ENCODE results near the gene MITF. TPM values are rescaled to one million over a fixed set of nuclear protein-coding genes. Genes with fewer than 3 reads are reported as not detected.

The MITF gene
- total RNA-seq, 1 donor from 2014 or later: 5.8 TPM

- no peaks in the 10 kb centered on the region for H3K9me3 Mint-ChIP-seq (ENCODE audit: unreplicated experiment)
- no peak overlapping the region for H3K4me3 Mint-ChIP-seq (ENCODE audit: unreplicated experiment)
- H3K4me1 Mint-ChIP-seq (ENCODE audit: unreplicated experiment): peaks cover 19% of the 10 kb centered on the region
- no peaks in the 10 kb centered on the region for H3K36me3 Mint-ChIP-seq (ENCODE audit: unreplicated experiment)
- no peak for DNase-seq (ENCODE audit: extremely low spot score, unreplicated experiment)
- no peak overlapping the region for H3K27ac Mint-ChIP-seq (ENCODE audit: unreplicated experiment)
- no peak for TF ChIP-seq CTCF (IDR thresholded peaks at IDR 0.05)
- H3K27me3 Mint-ChIP-seq (ENCODE audit: unreplicated experiment): no peaks in the 10 kb centered on the region
Measured at GRCh38 chr3:69861556-69861955, 122.3 kb downstream of the MITF start.

- Mint-ChIP-seq H3K4me1 (ENCODE audit: unreplicated experiment) (peaks cover 23% of the 10 kb centered on the region), H3K27me3 (ENCODE audit: unreplicated experiment) (no peaks in the 10 kb centered on the region), H3K27ac (ENCODE audit: unreplicated experiment) (no peak overlapping the region), H3K9me3 (ENCODE audit: unreplicated experiment) (no peaks in the 10 kb centered on the region), H3K4me3 (ENCODE audit: unreplicated experiment) (no peak overlapping the region), H3K36me3 (ENCODE audit: unreplicated experiment) (no peaks in the 10 kb centered on the region)
- DNase-seq (ENCODE audit: extremely low spot score, unreplicated experiment): no peak
- no peak for TF ChIP-seq CTCF (IDR thresholded peaks at IDR 0.05)
Measured at GRCh38 chr3:69864141-69864540, 124.9 kb downstream of the MITF start.

- peaks cover 25% of the 10 kb centered on the region for H3K4me1 Mint-ChIP-seq (ENCODE audit: unreplicated experiment)
- no peak for TF ChIP-seq CTCF (IDR thresholded peaks at IDR 0.05)
- H3K4me3 Mint-ChIP-seq (ENCODE audit: unreplicated experiment): no peak overlapping the region
Measured at GRCh38 chr3:69864766-69865165, 125.5 kb downstream of the MITF start.

GRCh38 chr3:69865925-69866679 lies 126.8 kb downstream of the MITF start:
- H3K4me3 Mint-ChIP-seq (ENCODE audit: unreplicated experiment): no peak overlapping the region
- no peak for TF ChIP-seq CTCF (IDR thresholded peaks at IDR 0.05)

More at GRCh38 chr3:69864766-69865165, 125.5 kb downstream of the MITF start:
- no peak for DNase-seq (ENCODE audit: extremely low spot score, unreplicated experiment)
- H3K27ac Mint-ChIP-seq (ENCODE audit: unreplicated experiment): no peak overlapping the region
- no peaks in the 10 kb centered on the region for H3K27me3 Mint-ChIP-seq (ENCODE audit: unreplicated experiment)
- H3K36me3 Mint-ChIP-seq (ENCODE audit: unreplicated experiment): no peaks in the 10 kb centered on the region
- H3K9me3 Mint-ChIP-seq (ENCODE audit: unreplicated experiment): no peaks in the 10 kb centered on the region

GRCh38 chr3:69866988-69867720 lies 127.9 kb downstream of the MITF start:
- TF ChIP-seq CTCF (IDR thresholded peaks at IDR 0.05): no peak
- Mint-ChIP-seq H3K27ac (ENCODE audit: unreplicated experiment) (no peak overlapping the region), H3K9me3 (ENCODE audit: unreplicated experiment) (no peaks in the 10 kb centered on the region), H3K4me1 (ENCODE audit: unreplicated experiment) (peaks cover 27% of the 10 kb centered on the region), H3K4me3 (ENCODE audit: unreplicated experiment) (no peak overlapping the region), H3K36me3 (ENCODE audit: unreplicated experiment) (no peaks in the 10 kb centered on the region), H3K27me3 (ENCODE audit: unreplicated experiment) (no peaks in the 10 kb centered on the region)
- DNase-seq (ENCODE audit: extremely low spot score, unreplicated experiment): no peak

More at GRCh38 chr3:69865925-69866679, 126.8 kb downstream of the MITF start:
- no peaks in the 10 kb centered on the region for H3K36me3 Mint-ChIP-seq (ENCODE audit: unreplicated experiment)
- H3K9me3 Mint-ChIP-seq (ENCODE audit: unreplicated experiment): no peaks in the 10 kb centered on the region
- H3K27ac Mint-ChIP-seq (ENCODE audit: unreplicated experiment): no peak overlapping the region
- H3K27me3 Mint-ChIP-seq (ENCODE audit: unreplicated experiment): no peaks in the 10 kb centered on the region
- DNase-seq (ENCODE audit: extremely low spot score, unreplicated experiment): no peak
- peaks cover 27% of the 10 kb centered on the region for H3K4me1 Mint-ChIP-seq (ENCODE audit: unreplicated experiment)

All from osteocyte (in vitro differentiated cells).